ENCODE data around the gene PAWR.
"Not testable (repeated sequence)": the region's sequence is repeated elsewhere in the genome, so short reads cannot be mapped to it uniquely, and the experiment has no call there.

GRCh38 chr12:79626735-79627134, 64.0 kb downstream of the PAWR start:
- not testable (repeated sequence) for TF ChIP-seq PRDM10 (CRISPR knock-in tag; IDR thresholded peaks at IDR 0.05; ENCODE audit: low read depth); TEAD3 (CRISPR knock-in tag; optimal IDR thresholded peaks at IDR 0.05; ENCODE audit: borderline replicate concordance); CTCF (CRISPR knock-in tag; IDR thresholded peaks at IDR 0.05); POLR2A (IDR thresholded peaks at IDR 0.05; ENCODE audit: insufficient read depth in 1 of 2, low read depth in 2 of 2, low read length in 2 of 2); MED8 (CRISPR knock-in tag; IDR thresholded peaks at IDR 0.05; ENCODE audit: insufficient replicate concordance); TFAP4 (IDR thresholded peaks at IDR 0.05; ENCODE audit: borderline replicate concordance, low read depth); EZH2 (conservative IDR thresholded peaks at IDR 0.05; ENCODE audit: low read depth, low read length); ZBTB33 (CRISPR knock-in tag; IDR thresholded peaks at IDR 0.05); DBP (CRISPR knock-in tag; IDR thresholded peaks at IDR 0.05; ENCODE audit: not compliant biosample characterization); PHF8 (CRISPR knock-in tag; IDR thresholded peaks at IDR 0.05); MXI1 (IDR thresholded peaks at IDR 0.05; ENCODE audit: borderline replicate concordance, low read depth, low read length); THAP11 (CRISPR knock-in tag; IDR thresholded peaks at IDR 0.05); RAD21 (CRISPR knock-in tag; IDR thresholded peaks at IDR 0.05); KAT7 (CRISPR knock-in tag; IDR thresholded peaks at IDR 0.05; ENCODE audit: borderline replicate concordance)
